HUES64 (cell line): ENCODE data around the gene ACSM5. TPM values are rescaled to one million over a fixed set of nuclear protein-coding genes. Genes with fewer than 3 reads are reported as not detected.
A peak's percentile ranks its signal among the peaks of the same experiment; 100 is the strongest.

Experiments
- H3K27ac ChIP-seq: 2 replicates; pipeline ENCODE4 v1.7.0; 2013; ENCODE audit warnings: low read depth, low read length, inconsistent platforms
- H3K27me3 ChIP-seq: 2 replicates; pipeline ENCODE4 v1.6.1; 2013; ENCODE audit warnings: mild to moderate bottlenecking, low read length; ENCODE audit not compliant: insufficient read depth
- H3K36me3 ChIP-seq: 2 replicates; pipeline ENCODE4 v1.6.1; 2013; ENCODE audit warnings: mild to moderate bottlenecking, low read length; ENCODE audit not compliant: insufficient read depth
- H3K4me1 ChIP-seq: 2 replicates; pipeline ENCODE4 v1.6.1; 2013; ENCODE audit warnings: mild to moderate bottlenecking, low read length, moderate library complexity; ENCODE audit not compliant: insufficient read depth
- H3K4me3 ChIP-seq: 2 replicates; pipeline ENCODE4 v1.5.1; 2013; ENCODE audit warnings: mild to moderate bottlenecking, low read length, moderate library complexity
- H3K9ac ChIP-seq: 2 replicates; pipeline ENCODE4 v1.6.1; 2013; ENCODE audit warnings: mild to moderate bottlenecking, low read depth, low read length
- H3K9me3 ChIP-seq: 2 replicates; pipeline ENCODE4 v1.6.1; 2013; ENCODE audit warnings: low read depth, low read length; ENCODE audit not compliant: insufficient read depth
- WGBS: fragments of 150-250, 120-280 bp; methylation state at CpG from one replicate; pipeline ENCODE4 v1.1.7; 2013; ENCODE audit warnings: missing lambda C conversion rate; 5-methylcytosine and 5-hydroxymethylcytosine counted together
- polyA plus RNA-seq, 2 experiments: library from polyadenylated mRNA; stranded (reverse); fragments of 50-300 nt; gene quantifications; one replicate each; pipeline ENCODE4 v1.2.3, GENCODE V29; 2013

Gene ACSM5, protein sequence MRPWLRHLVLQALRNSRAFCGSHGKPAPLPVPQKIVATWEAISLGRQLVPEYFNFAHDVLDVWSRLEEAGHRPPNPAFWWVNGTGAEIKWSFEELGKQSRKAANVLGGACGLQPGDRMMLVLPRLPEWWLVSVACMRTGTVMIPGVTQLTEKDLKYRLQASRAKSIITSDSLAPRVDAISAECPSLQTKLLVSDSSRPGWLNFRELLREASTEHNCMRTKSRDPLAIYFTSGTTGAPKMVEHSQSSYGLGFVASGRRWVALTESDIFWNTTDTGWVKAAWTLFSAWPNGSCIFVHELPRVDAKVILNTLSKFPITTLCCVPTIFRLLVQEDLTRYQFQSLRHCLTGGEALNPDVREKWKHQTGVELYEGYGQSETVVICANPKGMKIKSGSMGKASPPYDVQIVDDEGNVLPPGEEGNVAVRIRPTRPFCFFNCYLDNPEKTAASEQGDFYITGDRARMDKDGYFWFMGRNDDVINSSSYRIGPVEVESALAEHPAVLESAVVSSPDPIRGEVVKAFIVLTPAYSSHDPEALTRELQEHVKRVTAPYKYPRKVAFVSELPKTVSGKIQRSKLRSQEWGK
- not detected for polyA plus RNA-seq (2013, experiment 1 of 2)
- not detected for polyA plus RNA-seq (2013, experiment 2 of 2)

GRCh38 chr16:20409398-20410120 lies at the start of gene ACSM5:
Gene ACSM5, plus strand, starts transcription at chr16:20409534. Its CDS starts 1,951 bp downstream, at chr16:20411485.
- H3K27ac ChIP-seq: peak within 1 kb of the TSS; percentile 58
- no peaks in the 10 kb centered on the region for H3K9me3 ChIP-seq
- 71% methylated on average over 6 of the region's 6 CpGs for WGBS
- H3K27me3 ChIP-seq: no peaks in the 10 kb centered on the region
- H3K4me1 ChIP-seq: no peaks in the 10 kb centered on the region
- no peak within 1 kb of the TSS for H3K4me3 ChIP-seq
- no peaks in the 10 kb centered on the region for H3K36me3 ChIP-seq
- no peak within 1 kb of the TSS for H3K9ac ChIP-seq

GRCh38 chr16:20359997-20360396 lies 49.3 kb upstream of the ACSM5 start:
- H3K4me3 ChIP-seq: no peak overlapping the region
- H3K27ac ChIP-seq: no peak overlapping the region
- WGBS: 64% methylated on average over 2 of the region's 2 CpGs
- H3K4me1 ChIP-seq: no peaks in the 10 kb centered on the region
- H3K9me3 ChIP-seq: peaks cover 4% of the 10 kb centered on the region; the same call in 1 of the 2 replicates
- H3K36me3 ChIP-seq: no peaks in the 10 kb centered on the region
- no peak overlapping the region for H3K9ac ChIP-seq
- no peaks in the 10 kb centered on the region for H3K27me3 ChIP-seq

DNA sequence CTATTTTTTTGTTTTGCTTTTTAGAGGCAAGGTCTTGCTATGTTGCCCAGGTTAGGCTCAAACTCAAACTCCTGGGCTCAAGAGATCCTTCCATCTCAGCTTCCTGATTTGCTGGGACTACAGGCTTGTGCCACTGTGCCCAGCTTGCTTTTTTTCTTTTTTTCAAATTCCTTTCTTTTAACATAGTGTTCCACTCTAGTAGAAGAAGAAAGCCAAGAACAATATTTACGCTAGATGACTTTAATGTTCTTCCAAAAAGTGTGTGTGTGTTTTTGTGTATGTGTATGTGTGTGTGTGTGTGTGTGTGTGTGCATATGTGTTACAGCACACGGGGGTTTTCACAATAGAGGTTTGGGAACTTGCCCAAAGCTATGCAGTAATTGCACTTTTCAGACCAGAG lies 46.1 kb upstream of the ACSM5 start:
- Histone ChIP-seq H3K27ac (no peak overlapping the region), H3K4me1 (no peaks in the 10 kb centered on the region), H3K36me3 (no peaks in the 10 kb centered on the region), H3K27me3 (no peaks in the 10 kb centered on the region), H3K9me3 (no peaks in the 10 kb centered on the region), H3K4me3 (no peak overlapping the region), H3K9ac (no peak overlapping the region)
- WGBS: 97% methylated on average over 2 of the region's 2 CpGs

GRCh38 chr16:20364051-20364450 lies 45.3 kb upstream of the ACSM5 start:
- H3K4me1 ChIP-seq: no peaks in the 10 kb centered on the region
- H3K27me3 ChIP-seq: no peaks in the 10 kb centered on the region
- H3K27ac ChIP-seq: no peak overlapping the region
- no peaks in the 10 kb centered on the region for H3K9me3 ChIP-seq
- WGBS: 83% methylated on average over 3 of the region's 3 CpGs
- H3K9ac ChIP-seq: no peak overlapping the region
- no peak overlapping the region for H3K4me3 ChIP-seq
- H3K36me3 ChIP-seq: no peaks in the 10 kb centered on the region

DNA sequence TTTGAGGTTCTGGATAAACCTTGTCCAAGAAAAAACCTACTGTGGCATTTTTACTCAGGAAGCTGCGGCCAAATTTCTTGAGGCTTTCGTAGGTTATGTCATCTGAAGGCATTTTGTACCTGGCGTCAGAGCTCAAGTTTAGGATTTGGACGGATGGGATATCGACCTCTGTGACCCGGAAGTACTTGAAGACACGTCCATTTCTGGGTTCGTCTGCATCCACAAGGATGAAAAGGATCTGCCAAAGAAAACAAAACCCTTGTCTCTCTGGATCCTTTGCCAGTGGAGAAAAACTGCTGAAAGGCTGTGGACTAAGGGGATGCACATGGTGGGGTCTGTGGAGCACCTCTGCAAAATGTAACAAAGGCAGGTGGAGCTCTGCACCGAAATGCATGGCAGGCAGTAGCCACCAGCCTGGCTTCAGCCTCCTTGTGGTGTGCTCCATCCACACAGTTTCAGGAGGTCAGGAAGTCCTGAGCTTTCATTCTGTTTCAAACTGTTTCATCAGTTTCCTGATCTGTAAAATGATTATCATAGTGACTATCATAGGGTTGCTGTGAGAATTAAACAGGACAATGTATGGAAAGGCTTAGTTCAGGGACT lies 39.8 kb upstream of the ACSM5 start:
- Histone ChIP-seq H3K4me1 (no peaks in the 10 kb centered on the region), H3K27ac (no peak overlapping the region), H3K9ac (no peak overlapping the region), H3K4me3 (no peak overlapping the region), H3K27me3 (no peaks in the 10 kb centered on the region), H3K9me3 (no peaks in the 10 kb centered on the region), H3K36me3 (no peaks in the 10 kb centered on the region)
- 95% methylated on average over 9 of the region's 9 CpGs for WGBS

DNA sequence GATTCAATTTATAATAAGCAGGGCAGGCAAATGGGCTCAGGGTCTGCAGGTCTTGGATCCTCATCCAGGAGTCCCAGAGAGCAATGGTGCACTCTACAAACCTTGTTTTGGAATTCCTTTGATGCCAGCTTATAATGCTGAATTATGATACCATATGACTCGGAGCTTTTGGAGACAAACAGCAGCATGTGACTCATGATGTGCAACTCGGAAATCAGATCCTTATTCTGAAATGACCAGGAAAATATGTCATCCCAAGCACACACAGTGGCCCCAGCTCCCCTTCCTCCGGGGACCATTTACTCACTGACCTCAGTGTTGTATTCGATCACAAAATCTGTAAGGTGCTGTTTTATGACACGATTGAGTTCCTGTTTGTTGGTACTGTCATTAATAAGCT lies 36.6 kb upstream of the ACSM5 start:
- Histone ChIP-seq H3K27me3 (no peaks in the 10 kb centered on the region), H3K36me3 (no peaks in the 10 kb centered on the region), H3K27ac (no peak overlapping the region), H3K4me1 (no peaks in the 10 kb centered on the region), H3K4me3 (no peak overlapping the region), H3K9ac (no peak overlapping the region), H3K9me3 (no peaks in the 10 kb centered on the region)
- WGBS: 85% methylated on average over 5 of the region's 5 CpGs

GRCh38 chr16:20377181-20377580 lies 32.2 kb upstream of the ACSM5 start:
- Histone ChIP-seq H3K4me3 (no peak overlapping the region), H3K27ac (no peak overlapping the region), H3K36me3 (no peaks in the 10 kb centered on the region), H3K9me3 (no peaks in the 10 kb centered on the region), H3K27me3 (no peaks in the 10 kb centered on the region), H3K9ac (no peak overlapping the region), H3K4me1 (no peaks in the 10 kb centered on the region)
- 91% methylated on average over 5 of the region's 5 CpGs for WGBS

GRCh38 chr16:20380782-20381181 lies 28.6 kb upstream of the ACSM5 start:
- H3K4me1 ChIP-seq: no peaks in the 10 kb centered on the region
- H3K27me3 ChIP-seq: no peaks in the 10 kb centered on the region
- 85% methylated on average over 3 of the region's 3 CpGs for WGBS
- H3K4me3 ChIP-seq: no peak overlapping the region
- no peaks in the 10 kb centered on the region for H3K36me3 ChIP-seq
- H3K27ac ChIP-seq: no peak overlapping the region
- no peaks in the 10 kb centered on the region for H3K9me3 ChIP-seq
- no peak overlapping the region for H3K9ac ChIP-seq

DNA sequence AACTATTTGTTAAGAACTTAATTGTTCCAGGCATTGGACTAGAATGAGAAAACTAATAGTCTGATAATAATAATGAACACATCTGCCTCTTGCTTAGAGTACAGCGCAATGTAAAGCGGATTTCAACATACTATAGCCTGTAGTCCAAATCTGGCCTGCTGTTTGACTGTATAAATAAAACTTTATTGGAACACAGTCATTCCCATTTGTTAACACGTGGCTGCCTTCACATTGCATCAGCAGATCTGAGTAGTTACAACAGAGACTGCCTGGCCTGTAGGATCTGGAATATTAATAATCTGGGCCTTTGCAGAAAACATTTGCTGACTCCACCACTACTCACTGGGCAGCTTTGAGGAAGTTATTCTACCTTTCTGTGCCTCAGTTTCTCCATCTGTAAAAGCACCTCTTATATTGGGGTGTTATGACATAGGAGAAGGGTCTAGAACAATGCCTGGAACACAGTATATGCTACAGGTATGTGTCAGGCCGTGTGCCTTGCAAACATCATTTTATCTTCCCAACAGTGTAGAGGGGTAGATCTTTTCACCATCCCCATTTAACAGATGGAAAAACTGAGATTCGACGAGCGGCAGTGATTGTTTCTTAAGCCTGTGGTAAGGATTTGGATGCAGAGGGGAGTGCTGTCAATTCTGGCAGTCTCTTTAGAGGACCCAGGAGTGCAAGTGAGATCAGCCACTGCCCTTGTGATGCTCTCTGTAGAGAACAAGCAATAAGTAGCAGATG lies 27.0 kb upstream of the ACSM5 start:
- H3K27me3 ChIP-seq: peaks cover 5% of the 10 kb centered on the region; the same call in 1 of the 2 replicates
- H3K4me1 ChIP-seq: no peaks in the 10 kb centered on the region
- WGBS: 93% methylated on average over 6 of the region's 7 CpGs
- H3K27ac ChIP-seq: no peak overlapping the region
- no peaks in the 10 kb centered on the region for H3K9me3 ChIP-seq
- no peak overlapping the region for H3K9ac ChIP-seq
- no peak overlapping the region for H3K4me3 ChIP-seq
- H3K36me3 ChIP-seq: no peaks in the 10 kb centered on the region

- Histone ChIP-seq H3K36me3 (no peaks in the 10 kb centered on the region), H3K27ac (no peak overlapping the region)
Measured at GRCh38 chr16:20383106-20384029, 26.0 kb upstream of the ACSM5 start.

More at GRCh38 chr16:20383106-20384029, 26.0 kb upstream of the ACSM5 start:
- H3K4me1 ChIP-seq: no peaks in the 10 kb centered on the region
- 37% methylated on average over 11 of the region's 11 CpGs for WGBS
- no peaks in the 10 kb centered on the region for H3K9me3 ChIP-seq
- H3K4me3 ChIP-seq: no peak overlapping the region
- H3K9ac ChIP-seq: no peak overlapping the region
- H3K27me3 ChIP-seq: peaks cover 5% of the 10 kb centered on the region; the same call in 1 of the 2 replicates
